Fibroblast of lung (primary cell): ENCODE measurements around the gene FANCG.

Experiments used
- CTCF ChIP-seq, 2 donors: IDR thresholded peaks in 1 of 2; conservative IDR thresholded peaks in 1 of 2; 1 replicate in 1 of 2; 2 replicates in 1 of 2; pipeline ENCODE4 v1.5.1; 2011 to 2012; ENCODE audit warnings: low read length in 2 of 2, control low read depth in 1 of 2, inconsistent platforms in 1 of 2, low read depth in 1 of 2, mild to moderate bottlenecking in 1 of 2
- EZH2 ChIP-seq: IDR thresholded peaks from 2 replicates; pipeline ENCODE4 v1.5.1; 2012; ENCODE audit warnings: low read length, control low read depth, mild to moderate bottlenecking; ENCODE audit errors: missing control alignments

- TF ChIP-seq CTCF (conservative IDR thresholded peaks at IDR 0.05 in 1 of 2, IDR thresholded peaks at IDR 0.05 in 1 of 2; ENCODE audit: low read depth in 1 of 2, low read length in 2 of 2) = no peak
- TF ChIP-seq EZH2 = no peak
Observed at GRCh38 chr9:35085078-35085477, 5.3 kb upstream of the FANCG start.
